Subcutaneous adipose tissue (tissue), 4 donors: ENCODE measurements around the gene AGGF1. TPM values are rescaled to one million over a fixed set of nuclear protein-coding genes. Genes with fewer than 3 reads are reported as not detected.

Source experiments
- CTCF ChIP-seq: fragments of 450-650 bp; IDR thresholded peaks from one replicate; pipeline ENCODE4 v1.5.1; 2016; ENCODE audit warnings: low read depth, mild to moderate bottlenecking, control low read depth, antibody characterized with exemption, moderate library complexity
- total RNA-seq, 4 donors: library from RNA; depleted of rRNA; stranded (reverse); fragments of >200 nt; gene quantifications; one replicate each; pipeline ENCODE4 v1.1.0, GENCODE V29; 2016

The AGGF1 gene
- total RNA-seq, 4 donors from 2014 or later: 20.9 to 24.1 (median 23.3) TPM

- TF ChIP-seq CTCF: no peak
These were observed 50.7 kb downstream of the AGGF1 start for GRCh38 chr5:77080905-77081304.

DNA sequence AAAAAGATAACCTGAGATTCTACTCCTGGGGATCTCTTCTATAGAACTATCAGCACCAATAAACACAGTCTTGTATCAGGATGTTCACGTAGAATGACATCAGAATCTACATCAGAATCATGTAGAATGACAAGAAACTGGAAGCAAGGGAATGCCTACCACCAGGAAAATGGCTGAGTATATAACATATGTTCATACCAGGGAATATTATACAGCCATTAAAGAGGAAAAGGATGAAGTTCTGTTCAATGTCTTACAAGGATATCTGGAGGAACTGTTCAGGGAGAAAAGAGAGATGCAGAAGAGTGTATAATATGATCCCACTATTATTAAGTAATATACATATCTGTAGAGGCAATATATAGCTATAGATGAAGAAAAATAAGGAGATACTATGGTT is 52.1 kb downstream of the AGGF1 start:
- no peak for TF ChIP-seq CTCF

- no peak for TF ChIP-seq CTCF
These were observed 52.9 kb downstream of the AGGF1 start for GRCh38 chr5:77083088-77083487.

GRCh38 chr5:77086368-77086688 is 56.1 kb downstream of the AGGF1 start:
- no peak for TF ChIP-seq CTCF

GRCh38 chr5:77086689-77087483 is 56.7 kb downstream of the AGGF1 start, which contains the start of gene ZBED3:
Gene ZBED3 (minus strand): TSS chr5:77087285. CDS start chr5:77077878, 9,407 bp downstream.
- TF ChIP-seq CTCF: no peak

DNA sequence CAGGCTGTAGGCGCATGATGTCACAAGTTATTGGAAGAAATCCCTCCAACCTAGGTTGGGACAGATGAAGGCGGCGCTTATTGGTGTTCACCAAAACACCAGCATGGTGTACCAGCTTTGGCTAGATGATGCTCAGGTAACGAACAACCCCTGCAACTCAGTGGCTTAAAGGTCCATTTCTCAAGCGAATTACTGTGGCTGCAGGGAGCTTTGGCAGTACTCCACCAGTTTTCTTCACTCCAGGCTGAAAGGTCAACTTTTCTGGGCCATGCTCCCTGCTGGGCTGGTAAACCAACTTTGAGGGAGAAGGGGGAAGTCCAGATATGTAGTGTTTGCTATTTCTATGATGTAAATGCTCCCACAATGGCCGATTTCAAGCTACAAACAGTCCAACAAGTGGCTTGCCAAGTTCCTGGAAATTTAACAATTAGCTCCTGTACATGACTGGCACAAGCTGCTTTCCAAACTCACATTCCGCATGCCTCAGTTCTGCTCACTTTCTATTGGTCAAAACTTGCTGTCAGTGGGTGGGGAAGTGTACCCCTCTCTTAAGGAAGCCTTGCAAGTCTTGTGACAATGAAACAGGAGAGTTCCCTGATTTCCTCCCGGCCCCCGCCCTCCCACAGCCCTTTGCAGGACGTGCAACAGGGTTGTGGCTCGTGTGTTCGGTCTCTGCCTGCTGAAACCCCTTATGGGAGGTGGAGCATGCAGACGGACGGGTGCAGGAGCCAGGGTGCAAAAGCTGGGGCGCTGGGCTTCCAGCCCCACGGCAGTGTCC is 57.5 kb downstream of the AGGF1 start:
- no peak for TF ChIP-seq CTCF

DNA sequence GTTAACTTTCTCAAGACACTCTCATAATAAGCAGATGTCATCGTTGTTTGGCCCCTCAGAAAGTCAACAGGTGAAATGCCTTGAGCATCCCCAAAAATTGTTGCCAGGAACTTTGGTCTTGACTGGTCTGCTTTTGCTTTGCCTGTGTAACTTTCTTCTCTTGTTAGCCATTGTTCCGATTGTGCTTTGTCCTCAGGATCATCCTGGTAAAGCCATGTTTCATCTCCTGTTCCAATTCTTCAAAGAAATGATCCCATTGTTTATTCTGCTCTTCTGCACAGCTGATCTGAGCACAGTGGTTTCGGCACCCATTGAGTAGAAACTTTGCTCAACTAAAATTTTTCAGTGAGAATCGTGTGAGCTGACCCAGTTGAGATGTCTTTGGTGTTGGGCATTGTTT is 65.0 kb downstream of the AGGF1 start:
- no peak for TF ChIP-seq CTCF
